ENCODE measurements around the gene PER2. TPM values are rescaled to one million over a fixed set of nuclear protein-coding genes. Genes with fewer than 3 reads are reported as not detected.
A peak's percentile ranks its signal among the peaks of the same experiment; 100 is the strongest.

PER2 gene
- total and polyA plus RNA-seq, 2 donors from 2014 or later = 1.8 to 28.4 TPM

GRCh38 chr2:238286987-238287736 lies 1.2 kb downstream of the PER2 start:
- no peak for FAIRE-seq
- intact Hi-C loops (cut with DNase I) = no loop called here

GRCh38 chr2:238286551-238286950 lies 1.9 kb downstream of the PER2 start:
- Histone ChIP-seq H3K27ac (ENCODE audit: low read depth in 2 of 2, low read length in 2 of 2) (peak overlapping the region; percentile 88 to 91), H3K4me3 (ENCODE audit: low read length in 3 of 3) (peak overlapping the region in 1 of 3 donors; percentile 83), H3K36me3 (ENCODE audit: control insufficient read depth in 2 of 3, insufficient read depth in 3 of 3, low read length in 3 of 3) (no peaks in the 10 kb centered on the region), H3K4me1 (ENCODE audit: control insufficient read depth in 2 of 3, insufficient read depth in 2 of 3, low read depth in 1 of 3, low read length in 3 of 3) (peaks cover 3 to 46% (median 31%) of the 10 kb centered on the region in 3 donors), H3K9me3 (ENCODE audit: control insufficient read depth in 2 of 3, insufficient read depth in 1 of 3, low read length in 3 of 3) (no peaks in the 10 kb centered on the region), H3K27me3 (ENCODE audit: control insufficient read depth, insufficient read depth, low read length) (no peaks in the 10 kb centered on the region), H3K9ac (ENCODE audit: low read length in 3 of 3) (peak overlapping the region in 1 of 3 donors; percentile 97)
- intact Hi-C loops (cut with DNase I) = no loop called here
- FAIRE-seq (no peak), DNase-seq (peak in 2 of 5 donors; percentile 44 to 83)
- no peak for TF ChIP-seq CTCF (IDR thresholded peaks at IDR 0.05; ENCODE audit: borderline replicate concordance, extremely low read depth, insufficient read depth)

More at GRCh38 chr2:238286987-238287736, 1.2 kb downstream of the PER2 start:
- Histone ChIP-seq H3K36me3 (ENCODE audit: control insufficient read depth in 2 of 3, insufficient read depth in 3 of 3, low read length in 3 of 3) (no peaks in the 10 kb centered on the region), H3K9ac (ENCODE audit: low read length in 3 of 3) (peak overlapping the region in 2 of 3 donors; percentile 83 to 97), H3K27me3 (ENCODE audit: control insufficient read depth, insufficient read depth, low read length) (no peaks in the 10 kb centered on the region), H3K4me3 (ENCODE audit: low read length in 3 of 3) (peak overlapping the region; percentile 71 to 83 (median 80)), H3K4me1 (ENCODE audit: control insufficient read depth in 2 of 3, insufficient read depth in 2 of 3, low read depth in 1 of 3, low read length in 3 of 3) (peaks cover 3 to 46% (median 31%) of the 10 kb centered on the region in 3 donors), H3K27ac (ENCODE audit: low read depth in 2 of 2, low read length in 2 of 2) (peak overlapping the region; percentile 88 to 91), H3K9me3 (ENCODE audit: control insufficient read depth in 2 of 3, insufficient read depth in 1 of 3, low read length in 3 of 3) (no peaks in the 10 kb centered on the region)
- peak in 1 of 5 donors; percentile 36 for DNase-seq
- TF ChIP-seq CTCF (IDR thresholded peaks at IDR 0.05; ENCODE audit: borderline replicate concordance, extremely low read depth, insufficient read depth) = no peak

- TF ChIP-seq CTCF (IDR thresholded peaks at IDR 0.05; ENCODE audit: borderline replicate concordance, extremely low read depth, insufficient read depth) = no peak
- no peaks in the 10 kb centered on the region for H3K9me3 ChIP-seq (ENCODE audit: control insufficient read depth in 2 of 3, insufficient read depth in 1 of 3, low read length in 3 of 3)
- no peaks in the 10 kb centered on the region for H3K27me3 ChIP-seq (ENCODE audit: control insufficient read depth, insufficient read depth, low read length)
- no peaks in the 10 kb centered on the region for H3K36me3 ChIP-seq (ENCODE audit: control insufficient read depth in 2 of 3, insufficient read depth in 3 of 3, low read length in 3 of 3)
- no peak for FAIRE-seq
- DNase-seq = peak in 1 of 5 donors; percentile 33
- H3K4me1 ChIP-seq (ENCODE audit: control insufficient read depth in 2 of 3, insufficient read depth in 2 of 3, low read depth in 1 of 3, low read length in 3 of 3) = peaks cover 3 to 46% (median 31%) of the 10 kb centered on the region in 3 donors
- intact Hi-C loops (cut with DNase I) = no loop called here
- peak overlapping the region; percentile 88 to 91 for H3K27ac ChIP-seq (ENCODE audit: low read depth in 2 of 2, low read length in 2 of 2)
- H3K9ac ChIP-seq (ENCODE audit: low read length in 3 of 3) = peak overlapping the region in 1 of 3 donors; percentile 24
- H3K4me3 ChIP-seq (ENCODE audit: low read length in 3 of 3) = peak overlapping the region in 1 of 3 donors; percentile 83
Measured at GRCh38 chr2:238286095-238286494, 2.3 kb downstream of the PER2 start.
